OCI-LY7 (cell line): Measurements from ENCODE around the gene ZFP36.

Experiments used
- CTCF ChIP-seq: fragments of 200-600 bp; sonication (generic); conservative IDR thresholded peaks from 2 replicates; pipeline ENCODE4 v1.5.1; 2014; ENCODE audit warnings: mild to moderate bottlenecking, antibody characterized with exemption, low read length, moderate library complexity, mixed read lengths
- EZH2phosphoT487 ChIP-seq: fragments of 200-600 bp; sonication (generic); IDR thresholded peaks from 2 replicates; pipeline ENCODE4 v1.6.1; 2018; ENCODE audit warnings: low read depth, borderline replicate concordance, mild to moderate bottlenecking, mixed run types, antibody characterized with exemption, low read length, moderate library complexity, mixed read lengths

GRCh38 chr19:39400061-39400460, 6.6 kb upstream of the ZFP36 start:
- TF ChIP-seq CTCF: no peak
- no peak for TF ChIP-seq EZH2phosphoT487
